ENCODE measurements around the gene DCPS.
A peak's percentile ranks its signal among the peaks of the same experiment; 100 is the strongest.
"Not testable (repeated sequence)": the region's sequence is repeated elsewhere in the genome, so short reads cannot be mapped to it uniquely, and the experiment has no call there.

The DCPS gene

DNA sequence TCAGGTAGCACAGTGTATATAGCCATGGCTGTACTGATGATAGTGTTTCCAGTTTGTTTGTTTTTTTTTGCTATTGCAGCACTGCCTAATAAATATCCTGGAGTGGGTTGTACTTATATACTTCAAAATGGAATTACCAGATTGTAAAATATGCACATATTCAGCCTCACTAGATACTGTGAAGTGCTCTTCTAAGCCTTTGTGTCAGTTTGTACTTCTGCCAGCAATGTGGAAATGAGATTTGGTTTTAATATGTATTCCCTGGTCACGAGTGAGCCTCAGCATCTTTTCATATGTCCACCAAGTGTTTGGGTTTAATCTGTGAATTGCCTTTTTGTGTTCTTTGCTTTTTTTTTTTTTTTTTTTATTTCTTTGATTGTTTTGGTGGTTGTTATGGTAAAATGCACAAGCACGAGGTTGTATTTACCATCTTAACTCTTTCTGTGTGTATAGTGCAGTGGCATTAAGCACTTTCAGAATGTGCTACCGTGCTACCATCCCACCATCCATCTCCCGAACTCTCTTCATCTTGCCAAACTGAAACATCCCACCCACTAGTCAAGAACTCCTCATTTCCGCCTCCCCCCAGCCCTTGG, 86.5 kb downstream of the DCPS start:
- Mint-ChIP-seq H3K4me1 (ENCODE audit: low read depth) (peaks cover 55% of the 10 kb centered on the region), H3K27ac (no peak overlapping the region)
- intact Hi-C loops (cut with micrococcal nuclease): loop anchor here (5.0 kb wide), 1 partner anchor 33 kb away; the partner anchor contains the start of gene ST3GAL4

GRCh38 chr11:126391286-126391954, 87.6 kb downstream of the DCPS start:
- Mint-ChIP-seq H3K4me1 (ENCODE audit: low read depth) (peaks cover 48% of the 10 kb centered on the region), H3K27ac (peak overlapping the region; percentile 71), H3K4me3 (no peak overlapping the region), H3K9me3 (no peaks in the 10 kb centered on the region), H3K27me3 (no peaks in the 10 kb centered on the region), H3K36me3 (ENCODE audit: low read depth) (no peaks in the 10 kb centered on the region)
- intact Hi-C loops (cut with micrococcal nuclease): loop anchor here (5.0 kb wide), 1 partner anchor 34 kb away; the partner anchor contains the start of gene ST3GAL4

More for the DNA sequence above, 86.5 kb downstream of the DCPS start:
- no peaks in the 10 kb centered on the region for H3K36me3 Mint-ChIP-seq (ENCODE audit: low read depth)
- H3K4me3 Mint-ChIP-seq: no peak overlapping the region
- H3K9me3 Mint-ChIP-seq: no peaks in the 10 kb centered on the region
- H3K27me3 Mint-ChIP-seq: no peaks in the 10 kb centered on the region

DNA sequence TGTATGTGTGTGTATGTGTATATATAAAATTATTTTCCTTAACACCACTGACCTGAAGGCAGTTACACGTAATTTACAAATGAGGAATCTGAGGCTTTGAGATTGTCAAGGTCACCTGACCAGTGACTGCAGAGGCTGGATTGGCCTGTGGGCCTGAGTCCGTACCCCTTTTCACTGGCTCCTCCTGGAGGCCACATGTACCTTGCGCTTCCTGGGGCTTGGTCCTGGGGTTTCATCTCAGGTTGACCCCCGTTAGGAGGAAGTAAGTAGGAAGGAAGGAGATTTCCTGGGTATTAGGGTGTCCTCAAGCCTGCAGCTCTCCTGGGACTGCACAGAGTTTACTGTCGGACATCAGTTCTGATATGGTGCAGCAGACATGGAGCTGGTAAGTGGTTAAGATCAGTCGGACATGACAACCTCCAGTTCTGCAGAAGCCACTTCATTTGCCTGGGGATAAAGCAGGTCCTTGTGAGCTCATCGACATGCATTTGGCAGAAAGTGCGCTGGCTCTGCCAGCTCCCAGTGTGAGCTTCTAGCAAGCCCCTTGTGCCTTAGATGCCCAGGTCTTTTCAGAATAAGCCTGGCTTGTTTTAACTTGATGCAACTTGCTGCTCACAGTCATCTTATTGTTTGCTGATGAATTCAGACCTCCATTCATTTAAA, 88.2 kb downstream of the DCPS start:
- intact Hi-C loops (cut with micrococcal nuclease): loop anchor here (2.0 to 5.0 kb wide), 2 partner anchors 35 to 81 kb away; partner anchors contain the start of gene ST3GAL4

GRCh38 chr11:126392633-126393013, 88.8 kb downstream of the DCPS start:
- intact Hi-C loops (cut with micrococcal nuclease): loop anchor here (2.0 to 5.0 kb wide), 2 partner anchors 35 to 82 kb away; partner anchors contain the start of gene ST3GAL4
- Mint-ChIP-seq H3K27me3 (no peaks in the 10 kb centered on the region), H3K9me3 (no peaks in the 10 kb centered on the region), H3K36me3 (ENCODE audit: low read depth) (peaks cover 4% of the 10 kb centered on the region), H3K27ac (no peak overlapping the region), H3K4me1 (ENCODE audit: low read depth) (peaks cover 36% of the 10 kb centered on the region), H3K4me3 (no peak overlapping the region)

More for the DNA sequence above, 88.2 kb downstream of the DCPS start:
- Mint-ChIP-seq H3K4me3 (no peak overlapping the region), H3K9me3 (no peaks in the 10 kb centered on the region), H3K27me3 (no peaks in the 10 kb centered on the region), H3K27ac (peak overlapping the region; percentile 71), H3K4me1 (ENCODE audit: low read depth) (peaks cover 41% of the 10 kb centered on the region), H3K36me3 (ENCODE audit: low read depth) (no peaks in the 10 kb centered on the region)

DNA sequence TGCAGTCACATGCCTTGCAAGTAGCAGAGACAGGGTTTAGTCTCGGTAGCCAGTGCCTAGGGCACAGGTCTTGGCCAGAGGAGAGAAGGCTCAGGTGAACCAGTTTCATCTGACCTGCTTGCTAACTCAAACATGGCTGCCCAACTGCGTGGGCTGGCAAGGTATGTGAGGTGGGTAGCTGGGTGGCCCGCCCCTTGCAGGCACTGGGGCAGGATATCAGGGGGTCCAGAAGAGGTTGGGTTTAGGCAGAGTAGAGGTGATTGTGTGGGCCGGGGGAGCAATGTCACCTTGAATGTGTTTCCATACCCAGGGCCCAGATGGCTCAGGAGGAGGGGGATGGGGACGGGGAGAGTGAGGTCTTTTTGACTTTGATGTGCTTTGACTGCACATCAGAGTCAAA, 89.3 kb downstream of the DCPS start:
- peaks cover 31% of the 10 kb centered on the region for H3K4me1 Mint-ChIP-seq (ENCODE audit: low read depth)

GRCh38 chr11:126394036-126394435, 90.2 kb downstream of the DCPS start:
- Mint-ChIP-seq H3K27ac (peak overlapping the region; percentile 20), H3K27me3 (no peaks in the 10 kb centered on the region), H3K4me3 (no peak overlapping the region), H3K9me3 (no peaks in the 10 kb centered on the region), H3K36me3 (ENCODE audit: low read depth) (peaks cover 10% of the 10 kb centered on the region), H3K4me1 (ENCODE audit: low read depth) (peaks cover 31% of the 10 kb centered on the region)
- intact Hi-C loops (cut with micrococcal nuclease): loop anchor here (5.0 kb wide), 1 partner anchor 37 kb away; the partner anchor contains the start of gene ST3GAL4

More for the DNA sequence above, 89.3 kb downstream of the DCPS start:
- H3K4me3 Mint-ChIP-seq: no peak overlapping the region
- H3K9me3 Mint-ChIP-seq: no peaks in the 10 kb centered on the region
- H3K27ac Mint-ChIP-seq: no peak overlapping the region
- H3K27me3 Mint-ChIP-seq: no peaks in the 10 kb centered on the region
- H3K36me3 Mint-ChIP-seq (ENCODE audit: low read depth): peaks cover 9% of the 10 kb centered on the region
- intact Hi-C loops (cut with micrococcal nuclease): loop anchor here (2.0 to 5.0 kb wide), 2 partner anchors 36 to 82 kb away; partner anchors contain the start of gene ST3GAL4

DNA sequence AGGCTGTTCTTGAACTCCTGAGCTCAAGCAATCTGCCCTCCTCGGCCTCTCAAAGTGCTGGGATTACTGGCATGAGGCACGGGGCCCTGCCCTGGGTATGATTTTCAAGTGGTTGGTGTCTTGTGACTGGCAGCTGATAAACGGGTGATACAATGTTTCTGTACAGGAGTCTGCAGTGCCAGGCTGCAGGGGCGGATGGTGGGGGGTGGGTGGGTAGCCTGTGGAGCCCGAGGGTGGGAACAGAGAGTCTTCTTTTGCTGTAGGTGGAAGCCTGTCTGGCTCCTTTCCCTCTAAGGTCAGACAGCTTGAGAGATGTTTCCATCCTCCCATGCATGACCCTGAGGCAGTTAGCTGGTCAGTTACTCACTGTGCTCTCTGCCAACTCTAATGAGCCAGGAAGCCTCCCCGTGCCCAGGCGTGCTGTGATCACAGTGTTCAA, 90.8 kb downstream of the DCPS start:
- not testable (repeated sequence) for H3K27me3 Mint-ChIP-seq; H3K9me3 Mint-ChIP-seq; H3K27ac Mint-ChIP-seq; H3K36me3 Mint-ChIP-seq (ENCODE audit: low read depth); H3K4me3 Mint-ChIP-seq
- peaks cover 31% of the 10 kb centered on the region for H3K4me1 Mint-ChIP-seq (ENCODE audit: low read depth)
- intact Hi-C loops (cut with micrococcal nuclease): loop anchor here (5.0 kb wide), 1 partner anchor 37 kb away; the partner anchor contains the start of gene ST3GAL4
